HT1080 (cell line): ENCODE measurements around the gene COQ8B. TPM values are rescaled to one million over a fixed set of nuclear protein-coding genes. Genes with fewer than 3 reads are reported as not detected.
"Not testable (repeated sequence)": the region's sequence is repeated elsewhere in the genome, so short reads cannot be mapped to it uniquely, and the experiment has no call there.

Source experiments
- DNase-seq: peaks from one replicate; pipeline ENCODE4 v3.0.0-alpha.2; 2015; ENCODE audit warnings: low read depth
- polyA plus RNA-seq, 2 experiments: library from polyadenylated mRNA; depleted of rRNA; stranded (reverse); fragments of >200 nt; gene quantifications; 2 replicates each; pipeline ENCODE4 v1.2.3, GENCODE V29; 2015
- total RNA-seq: library from RNA; depleted of rRNA; stranded (reverse); fragments of >200 nt; shearing (Covaris generic); gene quantifications from 2 replicates; pipeline ENCODE4 v1.2.3, GENCODE V29; 2014; rRNA removed

The COQ8B gene
- total RNA-seq = 16.7 and 24.2 TPM in 2 replicates
- polyA plus RNA-seq (2015; cell fraction: cytosol; rRNA removed) = 23.5 and 27.8 TPM in 2 replicates
- 76.0 and 83.5 TPM in 2 replicates for polyA plus RNA-seq (2015; cell fraction: nucleus; rRNA removed)

- DNase-seq = peak; percentile 96
Observed at GRCh38 chr19:40716482-40717324, at the start of gene COQ8B, which contains the start of gene ITPKC. Gene COQ8B, minus strand, starts transcription at chr19:40716886. Its CDS starts 2,254 bp downstream, at chr19:40714632. Gene ITPKC, plus strand, starts transcription at chr19:40717112. Its CDS starts 24 bp downstream, at chr19:40717136.

GRCh38 chr19:40766385-40766784 lies 49.7 kb upstream of the COQ8B start:
- DNase-seq = not testable (repeated sequence)

GRCh38 chr19:40763963-40764362 lies 47.3 kb upstream of the COQ8B start:
- no peak for DNase-seq

- DNase-seq = no peak
Observed at GRCh38 chr19:40763526-40763925, 46.8 kb upstream of the COQ8B start.

GRCh38 chr19:40762754-40763470 lies 46.2 kb upstream of the COQ8B start:
- DNase-seq = no peak

- DNase-seq = no peak
Observed at GRCh38 chr19:40759352-40759751, 42.7 kb upstream of the COQ8B start.

- no peak for DNase-seq
Observed at GRCh38 chr19:40758491-40758890, 41.8 kb upstream of the COQ8B start.

GRCh38 chr19:40756502-40757110 lies 39.9 kb upstream of the COQ8B start:
- DNase-seq = no peak

GRCh38 chr19:40755791-40756190 lies 39.1 kb upstream of the COQ8B start:
- no peak for DNase-seq

- DNase-seq = no peak
Observed at GRCh38 chr19:40755248-40755624, 38.5 kb upstream of the COQ8B start.

- DNase-seq = no peak
Observed at GRCh38 chr19:40754611-40755247, 38.0 kb upstream of the COQ8B start.

GRCh38 chr19:40752257-40752781 lies 35.6 kb upstream of the COQ8B start:
- no peak for DNase-seq

- DNase-seq = peak; percentile 95
Observed at GRCh38 chr19:40750874-40751537, 34.3 kb upstream of the COQ8B start, which contains the start of gene SNRPA. Gene SNRPA, plus strand, starts transcription at chr19:40751203. Its CDS starts 206 bp downstream, at chr19:40751409.

GRCh38 chr19:40750058-40750873 lies 33.6 kb upstream of the COQ8B start, which contains the start of gene ACTMAP:
Gene ACTMAP, minus strand, starts transcription at chr19:40750477. Its CDS starts 674 bp downstream, at chr19:40749803.
- peak; percentile 100 for DNase-seq

GRCh38 chr19:40747536-40747935 lies 30.9 kb upstream of the COQ8B start:
- no peak for DNase-seq

- DNase-seq = no peak
Observed at GRCh38 chr19:40745402-40745780, 28.7 kb upstream of the COQ8B start.

GRCh38 chr19:40744554-40745401 lies 28.1 kb upstream of the COQ8B start:
- DNase-seq = no peak

- no peak for DNase-seq
Observed at GRCh38 chr19:40743926-40744325, 27.2 kb upstream of the COQ8B start.
